Mucosa of stomach (tissue), 1 donor: ENCODE data around the gene ZNF431.

Experiments used
- H3K27me3 ChIP-seq: one replicate; pipeline ENCODE4 v1.7.0; 2013; ENCODE audit warnings: mild to moderate bottlenecking, low read length; ENCODE audit not compliant: control insufficient read depth, insufficient read depth
- H3K36me3 ChIP-seq: one replicate; pipeline ENCODE4 v1.7.0; 2013; ENCODE audit warnings: low read length; ENCODE audit not compliant: control insufficient read depth, insufficient read depth
- H3K4me1 ChIP-seq: one replicate; pipeline ENCODE4 v1.7.0; 2013; ENCODE audit warnings: mild to moderate bottlenecking, low read length; ENCODE audit not compliant: control insufficient read depth, insufficient read depth
- H3K4me3 ChIP-seq: one replicate; pipeline ENCODE4 v1.7.0; 2013; ENCODE audit warnings: low read length
- H3K9ac ChIP-seq: one replicate; pipeline ENCODE4 v1.7.0; 2013; ENCODE audit warnings: mild to moderate bottlenecking, low read length, moderate library complexity
- H3K9me3 ChIP-seq: one replicate; pipeline ENCODE4 v1.7.0; 2013; ENCODE audit warnings: mild to moderate bottlenecking, low read length, moderate library complexity; ENCODE audit not compliant: control insufficient read depth
- donor health status: Pancreatic carcinoma.

Gene ZNF431

GRCh38 chr19:21141787-21142464 lies at the start of gene ZNF431:
Gene ZNF431, plus strand, starts transcription at chr19:21142040. Its CDS starts 144 bp downstream, at chr19:21142184.
- Histone ChIP-seq H3K36me3 (no peaks in the 10 kb centered on the region), H3K4me1 (peaks cover 9% of the 10 kb centered on the region), H3K27me3 (no peaks in the 10 kb centered on the region), H3K9me3 (no peaks in the 10 kb centered on the region), H3K4me3 (peak within 1 kb of the TSS; percentile 66), H3K9ac (peak within 1 kb of the TSS; percentile 82)

- Histone ChIP-seq H3K9me3 (no peaks in the 10 kb centered on the region), H3K27me3 (no peaks in the 10 kb centered on the region), H3K4me1 (no peaks in the 10 kb centered on the region), H3K36me3 (no peaks in the 10 kb centered on the region), H3K4me3 (no peak overlapping the region), H3K9ac (no peak overlapping the region)
Observed at GRCh38 chr19:21092109-21092508, 49.7 kb upstream of the ZNF431 start.

- no peak overlapping the region for H3K4me3 ChIP-seq
- H3K27me3 ChIP-seq: no peaks in the 10 kb centered on the region
- H3K9ac ChIP-seq: no peak overlapping the region
- no peaks in the 10 kb centered on the region for H3K36me3 ChIP-seq
- H3K4me1 ChIP-seq: no peaks in the 10 kb centered on the region
- no peaks in the 10 kb centered on the region for H3K9me3 ChIP-seq
Observed at GRCh38 chr19:21094347-21095025, 47.4 kb upstream of the ZNF431 start.

GRCh38 chr19:21098291-21098690 lies 43.5 kb upstream of the ZNF431 start:
- H3K4me1 ChIP-seq: no peaks in the 10 kb centered on the region
- no peaks in the 10 kb centered on the region for H3K36me3 ChIP-seq
- no peaks in the 10 kb centered on the region for H3K9me3 ChIP-seq
- H3K9ac ChIP-seq: no peak overlapping the region
- H3K4me3 ChIP-seq: no peak overlapping the region
- H3K27me3 ChIP-seq: no peaks in the 10 kb centered on the region

- no peak overlapping the region for H3K4me3 ChIP-seq
- no peaks in the 10 kb centered on the region for H3K36me3 ChIP-seq
- H3K4me1 ChIP-seq: no peaks in the 10 kb centered on the region
- H3K9ac ChIP-seq: no peak overlapping the region
- H3K27me3 ChIP-seq: no peaks in the 10 kb centered on the region
- H3K9me3 ChIP-seq: no peaks in the 10 kb centered on the region
Observed at GRCh38 chr19:21101521-21102242, 40.2 kb upstream of the ZNF431 start.

GRCh38 chr19:21109116-21109515 lies 32.7 kb upstream of the ZNF431 start:
- H3K4me3 ChIP-seq: no peak overlapping the region
- no peaks in the 10 kb centered on the region for H3K9me3 ChIP-seq
- no peaks in the 10 kb centered on the region for H3K36me3 ChIP-seq
- H3K4me1 ChIP-seq: no peaks in the 10 kb centered on the region
- no peak overlapping the region for H3K9ac ChIP-seq
- no peaks in the 10 kb centered on the region for H3K27me3 ChIP-seq

- H3K4me3 ChIP-seq: no peak overlapping the region
- H3K4me1 ChIP-seq: no peaks in the 10 kb centered on the region
- no peaks in the 10 kb centered on the region for H3K36me3 ChIP-seq
- H3K9me3 ChIP-seq: no peaks in the 10 kb centered on the region
- H3K9ac ChIP-seq: no peak overlapping the region
- no peaks in the 10 kb centered on the region for H3K27me3 ChIP-seq
Observed at GRCh38 chr19:21110183-21110582, 31.7 kb upstream of the ZNF431 start.

- Histone ChIP-seq H3K4me1 (no peaks in the 10 kb centered on the region), H3K4me3 (no peak overlapping the region), H3K9ac (no peak overlapping the region), H3K36me3 (no peaks in the 10 kb centered on the region), H3K27me3 (no peaks in the 10 kb centered on the region), H3K9me3 (no peaks in the 10 kb centered on the region)
Observed at GRCh38 chr19:21115430-21115829, 26.4 kb upstream of the ZNF431 start.

GRCh38 chr19:21117041-21117907 lies 24.6 kb upstream of the ZNF431 start:
- no peaks in the 10 kb centered on the region for H3K9me3 ChIP-seq
- no peaks in the 10 kb centered on the region for H3K27me3 ChIP-seq
- H3K4me3 ChIP-seq: no peak overlapping the region

GRCh38 chr19:21126078-21126477 lies 15.8 kb upstream of the ZNF431 start:
- no peak overlapping the region for H3K9ac ChIP-seq
- no peaks in the 10 kb centered on the region for H3K36me3 ChIP-seq
- H3K27me3 ChIP-seq: no peaks in the 10 kb centered on the region
- H3K4me1 ChIP-seq: no peaks in the 10 kb centered on the region
- H3K9me3 ChIP-seq: no peaks in the 10 kb centered on the region
- no peak overlapping the region for H3K4me3 ChIP-seq

More at GRCh38 chr19:21117041-21117907, 24.6 kb upstream of the ZNF431 start:
- Histone ChIP-seq H3K36me3 (no peaks in the 10 kb centered on the region), H3K9ac (no peak overlapping the region), H3K4me1 (no peaks in the 10 kb centered on the region)

- no peak overlapping the region for H3K4me3 ChIP-seq
- no peaks in the 10 kb centered on the region for H3K36me3 ChIP-seq
- no peak overlapping the region for H3K9ac ChIP-seq
- H3K27me3 ChIP-seq: no peaks in the 10 kb centered on the region
- no peaks in the 10 kb centered on the region for H3K4me1 ChIP-seq
- H3K9me3 ChIP-seq: no peaks in the 10 kb centered on the region
Observed at GRCh38 chr19:21127001-21127400, 14.8 kb upstream of the ZNF431 start.
